Progenitor cell of endocrine pancreas (in vitro differentiated cells): ENCODE measurements around the gene RCAN2. TPM values are rescaled to one million over a fixed set of nuclear protein-coding genes. Genes with fewer than 3 reads are reported as not detected.

Experiments
- DNase-seq: peaks from one replicate; pipeline ENCODE4 v3.0.0; 2021; ENCODE audit warnings: low spot score; ENCODE audit not compliant: unreplicated experiment
- H3K27ac Mint-ChIP-seq: 2 replicates; pipeline ENCODE4 v1.8.0; 2021; ENCODE audit warnings: mild to moderate bottlenecking, moderate library complexity, mixed read lengths
- H3K27me3 Mint-ChIP-seq: 2 replicates; pipeline ENCODE4 v1.8.0; 2021; ENCODE audit warnings: mixed read lengths
- H3K36me3 Mint-ChIP-seq: 2 replicates; pipeline ENCODE4 v1.8.0; 2022; ENCODE audit warnings: mixed read lengths; ENCODE audit not compliant: insufficient read depth
- H3K4me1 Mint-ChIP-seq: 2 replicates; pipeline ENCODE4 v1.8.0; 2021; ENCODE audit warnings: low read depth, mixed read lengths
- H3K4me3 Mint-ChIP-seq: 2 replicates; pipeline ENCODE4 v1.8.0; 2021; ENCODE audit warnings: low read depth, mild to moderate bottlenecking, moderate library complexity, mixed read lengths
- H3K9me3 Mint-ChIP-seq: 2 replicates; pipeline ENCODE4 v1.8.0; 2021; ENCODE audit warnings: low read depth, mixed read lengths
- CTCF ChIP-seq: fragments of 200-600 bp; sonication (generic); IDR thresholded peaks from one replicate; pipeline ENCODE4 v1.5.0; 2021; ENCODE audit warnings: antibody characterized with exemption, mild to moderate bottlenecking; ENCODE audit not compliant: unreplicated experiment
- total RNA-seq: library from RNA; stranded (reverse); gene quantifications from 2 replicates; pipeline ENCODE4 v1.2.1, GENCODE V29; 2021

RCAN2 gene
- total RNA-seq, 1 donor from 2014 or later: 23.3 TPM

DNA sequence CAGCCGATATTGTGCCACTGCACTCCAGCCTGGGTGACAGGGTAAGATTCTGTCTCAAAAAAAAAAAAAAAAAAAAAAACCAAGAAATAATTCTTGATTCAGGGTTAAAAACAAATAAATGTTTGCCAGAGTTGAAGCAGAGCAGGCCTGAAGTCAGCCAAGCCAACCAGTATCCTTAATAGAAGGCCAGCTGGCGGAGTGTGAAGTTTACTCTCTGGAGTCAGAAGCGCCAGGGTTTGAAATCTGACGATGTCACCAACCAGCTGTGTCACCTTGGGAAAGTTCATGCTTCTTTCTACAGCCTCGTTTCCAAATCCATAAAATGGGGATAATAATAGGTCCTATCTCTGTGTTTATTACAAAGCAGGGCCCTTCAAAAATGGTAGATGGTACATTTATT lies 247.5 kb downstream of the RCAN2 start:
- Mint-ChIP-seq H3K4me3 (no peak overlapping the region), H3K4me1 (no peaks in the 10 kb centered on the region), H3K27ac (no peak overlapping the region), H3K9me3 (no peaks in the 10 kb centered on the region), H3K27me3 (no peaks in the 10 kb centered on the region), H3K36me3 (peaks cover 1% of the 10 kb centered on the region)
- DNase-seq: no peak
- TF ChIP-seq CTCF: no peak

DNA sequence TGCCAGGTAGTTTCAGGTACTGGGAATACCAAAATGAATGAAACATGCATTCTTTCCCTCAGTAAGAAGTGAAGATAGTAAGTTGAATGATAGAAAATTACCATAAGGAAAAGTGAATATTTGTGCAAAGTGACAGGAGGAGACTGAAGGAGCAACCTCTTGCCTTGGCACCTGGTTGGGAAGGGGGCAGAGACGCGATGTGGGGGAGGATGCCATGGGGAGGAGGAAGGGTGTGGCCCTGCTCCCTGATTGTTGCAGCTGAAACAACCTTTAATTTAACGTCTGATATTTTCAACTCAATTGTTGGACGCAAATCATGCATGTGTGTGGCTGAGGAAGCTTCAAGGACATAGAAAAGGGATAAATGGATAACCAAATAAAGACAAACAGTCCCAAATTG lies 248.3 kb downstream of the RCAN2 start:
- no peak overlapping the region for H3K27ac Mint-ChIP-seq
- no peak for TF ChIP-seq CTCF
- DNase-seq: no peak
- peaks cover 1% of the 10 kb centered on the region for H3K36me3 Mint-ChIP-seq
- H3K4me3 Mint-ChIP-seq: no peak overlapping the region
- H3K4me1 Mint-ChIP-seq: no peaks in the 10 kb centered on the region
- H3K9me3 Mint-ChIP-seq: no peaks in the 10 kb centered on the region
- H3K27me3 Mint-ChIP-seq: no peaks in the 10 kb centered on the region

- Mint-ChIP-seq H3K27ac (no peak overlapping the region), H3K4me1 (no peaks in the 10 kb centered on the region), H3K9me3 (no peaks in the 10 kb centered on the region), H3K36me3 (peaks cover 1% of the 10 kb centered on the region), H3K4me3 (no peak overlapping the region), H3K27me3 (no peaks in the 10 kb centered on the region)
- no peak for TF ChIP-seq CTCF
- DNase-seq: no peak
Measured at GRCh38 chr6:46240866-46241565, 250.2 kb downstream of the RCAN2 start.

GRCh38 chr6:46236752-46237151 lies 254.5 kb downstream of the RCAN2 start:
- no peak overlapping the region for H3K4me3 Mint-ChIP-seq
- no peaks in the 10 kb centered on the region for H3K27me3 Mint-ChIP-seq
- H3K4me1 Mint-ChIP-seq: no peaks in the 10 kb centered on the region
- no peak overlapping the region for H3K27ac Mint-ChIP-seq
- no peak for DNase-seq
- TF ChIP-seq CTCF: no peak
- H3K9me3 Mint-ChIP-seq: no peaks in the 10 kb centered on the region
- peaks cover 7% of the 10 kb centered on the region for H3K36me3 Mint-ChIP-seq

DNA sequence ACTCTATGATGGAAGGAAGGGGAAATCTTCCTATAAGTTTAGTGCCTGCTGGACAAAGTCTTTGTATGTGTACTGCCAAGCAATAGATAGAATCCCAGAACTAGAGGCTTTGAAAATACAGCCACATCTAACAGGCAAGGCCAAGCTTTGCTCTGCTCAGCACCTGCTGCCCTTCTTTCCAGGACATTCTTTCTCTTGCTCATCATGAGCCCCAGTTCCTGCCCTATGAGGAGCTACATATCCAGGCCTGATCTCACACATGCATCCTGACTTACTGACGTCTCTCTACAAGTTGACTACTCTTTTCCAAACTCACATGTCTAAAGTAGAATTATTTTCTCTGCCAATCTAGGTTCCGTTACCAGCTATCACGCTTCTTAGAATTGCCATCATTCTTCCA lies 256.0 kb downstream of the RCAN2 start:
- TF ChIP-seq CTCF: no peak
- H3K4me3 Mint-ChIP-seq: no peak overlapping the region
- peaks cover 5% of the 10 kb centered on the region for H3K9me3 Mint-ChIP-seq
- peaks cover 13% of the 10 kb centered on the region for H3K36me3 Mint-ChIP-seq
- H3K27ac Mint-ChIP-seq: no peak overlapping the region
- no peaks in the 10 kb centered on the region for H3K27me3 Mint-ChIP-seq
- no peak for DNase-seq
- no peaks in the 10 kb centered on the region for H3K4me1 Mint-ChIP-seq
